ENCODE measurements around the gene HMOX1. TPM values are rescaled to one million over a fixed set of nuclear protein-coding genes. Genes with fewer than 3 reads are reported as not detected.

The HMOX1 gene
- total and polyA plus RNA-seq, 2 of the 8 experiments (the other 6 are each of a cell fraction or from before 2014, with no cell fraction given), result 25.0 to 41.6 TPM

DNA sequence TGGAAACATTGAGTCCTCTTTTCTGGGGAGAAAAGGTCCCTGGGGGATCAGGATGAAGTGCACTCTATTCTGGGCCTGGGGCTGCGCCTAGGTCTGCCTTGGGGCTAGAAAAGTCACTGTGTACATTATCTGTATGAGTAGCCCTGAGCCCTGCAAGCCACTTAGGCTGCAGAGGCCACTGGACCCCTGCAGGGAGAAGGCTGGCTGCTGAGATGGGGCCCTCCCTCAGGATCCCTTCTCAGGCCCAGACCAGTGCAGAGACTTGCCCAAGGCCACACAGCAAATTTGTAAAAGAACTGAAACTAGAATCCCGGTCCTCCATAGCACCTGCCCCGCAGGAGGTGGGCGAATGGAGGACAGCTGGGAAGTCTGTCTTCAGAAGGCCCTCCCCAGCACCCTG, 26.8 kb upstream of the HMOX1 start:
- H3K56ac ChIP-seq (replicated peaks; ENCODE audit: insufficient read length, low read depth, low read length), result no peak overlapping the region
- H2BK15ac ChIP-seq (ENCODE audit: low read length), result no peak overlapping the region
- DNase-seq (ENCODE audit: low read depth in 1 of 2, low spot score in 2 of 2), result no peak
- CTCF ChIA-PET (ENCODE audit: partially characterized antibody), result interaction anchor here (1.0 to 5.1 kb wide), 6 partner anchors 8 to 77 kb away, joined by 3 to 39 read pairs (median 6); no protein-coding TSS in a partner anchor
- WGBS, 2 experiments (ENCODE audit: extremely low coverage in 1 of 2, insufficient coverage in 1 of 2, insufficient read length in 1 of 2, insufficient replicate concordance in 2 of 2, low coverage in 1 of 2, low lambda C conversion rate in 2 of 2, missing lambda C conversion rate in 1 of 2), result 88% methylated on average over 4 of the region's 4 CpGs; no CpG with 5 or more reads in 1 of the 2 experiments
- 0 out of 2 replicates have a peak overlapping the region, but pooled peaks have one; percentile 17 for H2BK12ac ChIP-seq (ENCODE audit: low read depth, low read length)
- H4K5ac ChIP-seq (ENCODE audit: insufficient read length, low read depth, low read length), result no peak overlapping the region
- no peak overlapping the region for H3K18ac ChIP-seq (ENCODE audit: extremely low read depth, low read length)
- no peak overlapping the region for H2AFZ ChIP-seq (ENCODE audit: low read length)
- no peak overlapping the region for H3K4me2 ChIP-seq (ENCODE audit: insufficient read depth in 1 of 2, low read depth in 2 of 2, low read length in 2 of 2)
- no peaks in the 10 kb centered on the region for H3K79me2 ChIP-seq (ENCODE audit: control insufficient read depth in 1 of 2, insufficient read depth in 2 of 2, low read length in 2 of 2)
- peaks cover 0 to 4% (median 0%) of the 10 kb centered on the region in 4 experiments; a peak in 4 of 7 replicates for H3K27me3 ChIP-seq (replicated peaks in 1 of 4; ENCODE audit: control insufficient read depth in 3 of 4, extremely low read depth in 1 of 4, insufficient read depth in 3 of 4, low read length in 3 of 4)
- H3K9ac ChIP-seq (replicated peaks in 1 of 4; ENCODE audit: extremely low read depth in 1 of 4, low read depth in 3 of 4, low read length in 3 of 4), result no peak overlapping the region
- H3K14ac ChIP-seq (ENCODE audit: insufficient read length), result no peak overlapping the region
- no peak overlapping the region for H4K8ac ChIP-seq (ENCODE audit: extremely low read depth, insufficient read depth, low read length)
- peaks cover 0 to 12% (median 5%) of the 10 kb centered on the region in 4 experiments; a peak in 5 of 7 replicates for H3K4me1 ChIP-seq (replicated peaks in 1 of 4; ENCODE audit: control insufficient read depth in 3 of 4, insufficient read depth in 4 of 4, low read length in 3 of 4)
- no peak overlapping the region for H3K4me3 ChIP-seq (ENCODE audit: extremely low read depth in 1 of 4, insufficient read depth in 2 of 4, low read depth in 3 of 4, low read length in 4 of 4)
- H2AK5ac ChIP-seq (ENCODE audit: low read depth, low read length), result no peak overlapping the region
- H3K23me2 ChIP-seq (ENCODE audit: low read depth, low read length), result peaks cover 3% of the 10 kb centered on the region; the same call in 1 of the 2 replicates
- H3K9me3 ChIP-seq (ENCODE audit: insufficient read depth in 2 of 2, low read depth in 1 of 2, low read length in 1 of 2), result no peaks in the 10 kb centered on the region
- H3K36me3 ChIP-seq (ENCODE audit: control insufficient read depth in 2 of 4, insufficient read depth in 4 of 4, low read length in 3 of 4), result no peaks in the 10 kb centered on the region
- H3K23ac ChIP-seq (ENCODE audit: insufficient read length), result no peak overlapping the region
- H2BK5ac ChIP-seq (ENCODE audit: low read depth, low read length), result no peak overlapping the region
- H3K27ac ChIP-seq (ENCODE audit: low read depth, low read length), result no peak overlapping the region
- no peaks in the 10 kb centered on the region for H4K20me1 ChIP-seq (replicated peaks in 1 of 2; ENCODE audit: control insufficient read depth in 1 of 2, insufficient read depth in 2 of 2, low read length in 2 of 2)
- FAIRE-seq, result no peak
- POLR2A ChIA-PET (ENCODE audit: partially characterized antibody), result interaction anchor here (0.5 to 2.2 kb wide), 5 partner anchors 8 to 273 kb away, joined by 3 to 12 read pairs (median 3); no protein-coding TSS in a partner anchor
- no peak overlapping the region for H2BK20ac ChIP-seq (ENCODE audit: low read length)
- TF ChIP-seq KDM1A (IDR thresholded peaks at IDR 0.05; ENCODE audit: borderline replicate concordance, low read length) (peak; percentile 65; the same call in 1 of the 2 replicates), RBBP5 (IDR thresholded peaks at IDR 0.05; ENCODE audit: borderline replicate concordance, low read depth, low read length) (no peak)
- no peaks in the 10 kb centered on the region for H3K79me1 ChIP-seq (ENCODE audit: low read depth, low read length)
- no peak overlapping the region for H4K91ac ChIP-seq (replicated peaks; ENCODE audit: insufficient read length, low read length)
- no peak overlapping the region for H3K4ac ChIP-seq (replicated peaks; ENCODE audit: insufficient read length, low read depth, low read length)
- no peak overlapping the region for H2BK120ac ChIP-seq (replicated peaks; ENCODE audit: low read depth, low read length)
